Measurements from ENCODE around the gene GPR161.
A peak's percentile ranks its signal among the peaks of the same experiment; 100 is the strongest.

Gene GPR161

DNA sequence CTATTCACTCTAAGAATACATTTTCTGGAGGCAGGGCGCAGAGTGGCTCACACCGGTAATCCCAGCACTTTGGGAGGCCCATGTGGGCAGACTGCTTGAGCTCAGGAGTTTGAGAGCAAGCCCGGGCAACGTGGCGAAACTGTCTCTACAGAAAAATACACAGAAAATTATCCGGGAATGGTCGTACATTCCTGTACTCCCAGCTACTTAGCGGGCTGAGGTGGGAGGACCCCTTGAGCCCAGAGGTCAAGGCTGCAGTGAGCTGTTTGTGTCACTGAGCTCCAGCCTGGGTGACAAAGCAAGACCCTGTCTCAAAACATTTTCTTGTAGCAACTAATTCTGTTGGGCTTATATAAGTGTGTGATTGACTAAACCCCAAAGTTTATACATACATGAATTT, 30.5 kb downstream of the GPR161 start:
- no peak for DNase-seq (ENCODE audit: low read depth, low spot score)

GRCh38 chr1:168105846-168106245, 30.9 kb downstream of the GPR161 start:
- no peak for DNase-seq (ENCODE audit: low read depth, low spot score)

GRCh38 chr1:168104535-168104934, 32.2 kb downstream of the GPR161 start:
- no peak for DNase-seq (ENCODE audit: low read depth, low spot score)

GRCh38 chr1:168102487-168102886, 34.2 kb downstream of the GPR161 start:
- no peak for DNase-seq (ENCODE audit: low read depth, low spot score)

- no peak for DNase-seq (ENCODE audit: low read depth, low spot score)
Measured at GRCh38 chr1:168101336-168101735, 35.4 kb downstream of the GPR161 start.

DNA sequence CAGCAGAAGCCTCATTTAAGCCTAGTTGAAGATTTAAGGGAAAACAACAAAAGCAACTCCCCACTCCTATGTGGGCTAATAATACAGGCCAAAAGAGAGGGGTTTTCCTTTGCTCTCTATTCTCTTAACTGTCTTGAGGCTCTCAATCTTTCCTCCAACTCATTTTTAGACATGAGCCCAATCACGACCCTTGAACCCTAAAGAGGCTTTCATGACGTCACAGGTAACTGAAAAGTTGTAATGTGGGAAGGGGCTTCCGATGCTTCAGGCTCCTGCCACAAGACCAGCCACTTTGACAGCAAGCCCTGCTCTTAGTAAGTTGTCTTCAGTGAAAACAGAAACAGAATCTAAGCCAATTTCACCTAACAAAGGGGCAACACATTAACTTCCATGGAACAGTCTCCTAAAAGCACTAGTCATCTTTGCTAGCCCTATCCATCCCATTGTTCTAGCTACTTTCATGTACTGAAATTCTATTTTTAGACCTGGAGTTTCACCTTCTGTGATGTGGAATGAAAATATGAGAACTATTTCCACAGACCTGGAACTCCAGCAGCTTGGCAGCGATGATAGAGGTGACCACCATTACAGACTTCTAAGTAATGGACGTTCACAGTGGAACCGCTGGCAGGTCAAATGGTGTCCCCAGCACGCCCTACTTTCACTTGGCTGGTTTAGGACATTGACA, 36.3 kb downstream of the GPR161 start:
- no peak for DNase-seq (ENCODE audit: low read depth, low spot score)

GRCh38 chr1:168099337-168099801, 37.4 kb downstream of the GPR161 start:
- no peak for DNase-seq (ENCODE audit: low read depth, low spot score)

GRCh38 chr1:168098534-168099320, 38.0 kb downstream of the GPR161 start:
- no peak for DNase-seq (ENCODE audit: low read depth, low spot score)

GRCh38 chr1:168097921-168098528, 38.7 kb downstream of the GPR161 start:
- no peak for DNase-seq (ENCODE audit: low read depth, low spot score)

GRCh38 chr1:168096296-168097165, 40.2 kb downstream of the GPR161 start:
- no peak for DNase-seq (ENCODE audit: low read depth, low spot score)

GRCh38 chr1:168095476-168095875, 41.3 kb downstream of the GPR161 start:
- no peak for DNase-seq (ENCODE audit: low read depth, low spot score)

DNA sequence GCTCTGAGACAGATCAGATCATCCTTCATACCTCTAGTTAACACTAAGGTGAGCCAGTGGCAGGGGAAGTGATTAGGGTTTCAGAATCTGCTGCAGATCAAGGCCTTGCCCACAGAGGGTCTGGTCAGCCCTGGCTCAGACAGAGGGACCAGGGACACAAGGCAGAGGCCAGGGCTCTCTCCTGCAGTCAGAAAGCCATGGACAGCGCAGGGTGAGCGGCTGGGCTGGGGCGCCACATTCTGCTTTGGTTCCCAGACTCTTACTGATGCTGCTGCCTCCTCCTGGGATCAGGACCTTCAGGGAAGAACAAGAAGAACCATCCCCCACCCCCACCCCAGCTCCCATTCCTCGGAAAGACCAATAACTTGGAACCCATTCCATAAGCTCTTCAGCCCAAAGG, 43.1 kb downstream of the GPR161 start:
- no peak for DNase-seq (ENCODE audit: low read depth, low spot score)

DNA sequence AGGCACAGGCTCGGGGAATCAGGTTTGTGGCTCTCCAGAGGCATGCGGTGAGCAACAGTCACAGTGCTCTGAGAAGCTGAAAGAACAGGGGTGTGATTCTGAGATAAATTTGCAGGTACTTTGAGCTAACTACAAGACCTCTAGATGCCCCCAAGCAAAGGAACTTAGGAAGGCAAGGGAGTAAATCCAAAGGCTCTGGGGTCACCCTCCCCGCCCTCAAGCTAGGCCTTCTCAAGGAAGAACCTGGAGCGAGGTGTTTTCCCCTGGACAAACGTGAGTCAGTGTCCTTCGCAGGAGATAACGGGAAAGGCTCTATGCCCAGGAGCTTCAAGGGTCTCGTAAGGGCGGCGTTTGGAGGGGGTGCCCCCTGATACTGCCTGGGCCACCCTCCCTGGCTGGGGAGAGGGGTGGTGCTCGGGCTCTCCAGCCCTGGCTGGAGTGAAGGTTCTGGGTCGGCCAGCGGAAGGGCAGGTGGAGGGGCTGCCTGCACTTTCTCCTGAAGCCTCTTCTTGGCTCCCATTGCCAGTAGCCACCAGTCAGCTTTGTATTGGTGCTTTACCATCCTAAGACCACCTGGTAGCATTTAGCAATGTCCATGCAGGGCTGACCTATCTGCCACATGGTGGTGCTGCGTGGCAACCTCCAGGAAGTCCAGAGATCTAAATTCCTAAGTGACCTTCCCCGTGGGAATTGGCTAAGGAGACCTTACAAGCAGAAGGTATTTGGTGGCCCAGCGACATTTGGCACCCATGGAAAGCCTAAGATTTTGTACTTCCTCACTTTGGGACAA, 44.0 kb downstream of the GPR161 start:
- DNase-seq (ENCODE audit: low read depth, low spot score) = peak; percentile 12

DNA sequence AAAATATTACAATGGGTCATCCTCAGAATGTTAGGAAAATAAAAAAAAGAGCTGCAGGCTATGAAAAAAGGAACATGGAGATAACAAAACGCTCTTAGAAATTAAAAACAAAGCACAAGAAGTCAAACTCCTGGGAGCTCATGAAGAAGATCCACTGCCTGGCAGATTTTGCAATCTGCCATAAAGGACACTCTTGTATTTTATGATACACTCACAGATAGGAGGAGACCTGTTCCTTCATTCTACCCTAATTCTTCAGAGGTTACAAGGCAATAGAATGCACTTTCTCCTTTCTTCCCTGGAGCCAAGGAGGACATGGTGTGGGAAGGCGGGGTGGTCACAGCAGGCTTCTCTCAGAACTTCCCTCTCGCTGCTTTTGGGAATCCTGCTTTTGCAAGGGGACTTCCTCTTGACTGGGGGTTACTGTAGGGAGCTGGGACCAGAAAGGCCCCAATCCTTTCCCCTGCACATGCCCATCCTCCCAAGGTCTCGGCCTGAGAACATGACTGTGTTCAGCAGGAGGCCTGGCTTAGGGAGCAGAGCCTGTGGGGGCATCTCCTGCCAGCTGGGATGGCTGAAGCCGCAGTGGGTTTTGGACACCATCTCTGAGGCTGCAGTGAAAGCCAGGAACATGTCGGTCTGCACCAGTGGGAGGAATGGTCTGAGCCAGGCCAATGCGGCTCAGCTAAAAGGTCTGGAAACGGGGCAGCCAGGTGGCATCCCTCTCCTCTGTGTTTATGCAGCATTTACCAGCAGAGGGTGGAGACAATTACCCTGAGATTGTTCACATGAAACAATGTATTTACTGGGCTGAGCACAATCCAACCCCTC, 44.8 kb downstream of the GPR161 start:
- DNase-seq (ENCODE audit: low read depth, low spot score) = no peak

GRCh38 chr1:168091063-168091462, 45.7 kb downstream of the GPR161 start:
- DNase-seq (ENCODE audit: low read depth, low spot score) = no peak

DNA sequence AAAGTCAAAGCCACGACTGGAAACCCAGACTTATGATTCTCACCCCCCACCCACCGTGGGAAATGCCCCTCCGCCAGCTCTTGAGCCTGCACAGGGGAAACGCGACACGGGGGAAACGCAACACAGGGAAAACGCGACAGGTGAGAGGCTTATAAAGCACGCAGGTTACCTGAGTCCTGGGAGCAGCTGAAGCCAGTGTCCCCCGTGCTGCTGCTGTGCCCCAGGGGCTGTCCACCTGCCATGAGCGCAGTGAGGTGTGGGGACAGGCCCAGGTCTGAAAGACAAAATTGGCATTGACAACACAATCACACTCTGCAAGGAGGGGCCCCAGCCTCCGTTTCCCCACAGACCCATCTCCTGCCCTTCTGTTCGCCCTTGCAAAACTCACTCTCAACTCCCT, 46.3 kb downstream of the GPR161 start:
- no peak for DNase-seq (ENCODE audit: low read depth, low spot score)

DNA sequence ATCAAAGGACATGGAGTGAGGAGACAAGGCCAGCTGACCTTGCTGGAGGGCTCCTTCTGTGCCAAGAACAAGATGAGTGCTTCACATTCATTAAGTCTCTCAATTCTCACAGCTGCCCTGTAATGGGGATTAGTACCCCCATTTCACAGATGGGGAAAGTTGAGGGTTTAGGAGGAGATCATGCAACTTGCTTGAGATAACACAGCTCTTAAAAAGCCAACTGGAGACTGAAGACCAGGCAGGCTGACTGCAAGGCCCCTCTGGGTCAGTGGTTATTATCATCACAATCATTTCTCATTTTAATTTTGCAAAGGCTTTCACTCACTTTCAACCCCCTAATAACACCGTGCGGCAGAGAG, 46.8 kb downstream of the GPR161 start:
- no peak for DNase-seq (ENCODE audit: low read depth, low spot score)

GRCh38 chr1:168089326-168089978, 47.3 kb downstream of the GPR161 start:
- DNase-seq (ENCODE audit: low read depth, low spot score) = no peak

GRCh38 chr1:168088511-168089325, 48.0 kb downstream of the GPR161 start:
- no peak for DNase-seq (ENCODE audit: low read depth, low spot score)
